GM23338 (cell line): ENCODE data around the gene FTO. TPM values are rescaled to one million over a fixed set of nuclear protein-coding genes. Genes with fewer than 3 reads are reported as not detected.

Experiments
- ATAC-seq: fragments of 200-7000 bp; cut with Tn5 transposase; 3 replicates; pipeline ENCODE4 v1.9.1; 2020
- DNase-seq: peaks from one replicate; pipeline ENCODE4 v3.0.0-alpha.2; 2015; ENCODE audit warnings: low spot score
- H2AFZ ChIP-seq: fragments of 200-600 bp; sonication (generic); 2 replicates; pipeline ENCODE4 v1.8.0; 2016; ENCODE audit warnings: antibody characterized with exemption, mild to moderate bottlenecking, moderate library complexity
- H3F3A ChIP-seq: fragments of 200-600 bp; sonication (generic); replicated peaks from 2 replicates; pipeline ENCODE4 v1.8.0; 2017; ENCODE audit warnings: antibody characterized with exemption, mixed run types, low read depth
- H3K27ac ChIP-seq: fragments of 200-600 bp; sonication (generic); 2 replicates; pipeline ENCODE4 v1.6.1; 2016; ENCODE audit warnings: low read depth
- H3K27me3 ChIP-seq: fragments of 200-600 bp; sonication (generic); 2 replicates; pipeline ENCODE4 v1.8.0; 2016; ENCODE audit warnings: mild to moderate bottlenecking, mixed run types, moderate library complexity; ENCODE audit not compliant: insufficient read depth
- H3K36me3 ChIP-seq: fragments of 200-600 bp; sonication (generic); 2 replicates; pipeline ENCODE4 v1.8.0; 2016; ENCODE audit warnings: mild to moderate bottlenecking; ENCODE audit not compliant: insufficient read depth
- H3K4me1 ChIP-seq: fragments of 200-600 bp; sonication (generic); 2 replicates; pipeline ENCODE4 v1.8.0; 2016; ENCODE audit warnings: mild to moderate bottlenecking, moderate library complexity; ENCODE audit not compliant: insufficient read depth
- H3K4me2 ChIP-seq: fragments of 200-600 bp; sonication (generic); 2 replicates; pipeline ENCODE4 v1.7.1; 2017; ENCODE audit warnings: mixed run types
- H3K4me3 ChIP-seq: fragments of 200-600 bp; sonication (generic); 2 replicates; pipeline ENCODE4 v1.6.1; 2016; ENCODE audit warnings: mixed run types
- H3K79me2 ChIP-seq: fragments of 200-600 bp; sonication (generic); replicated peaks from 2 replicates; pipeline ENCODE4 v1.8.0; 2017; ENCODE audit warnings: mild to moderate bottlenecking; ENCODE audit not compliant: insufficient read depth
- H3K9me2 ChIP-seq: fragments of 200-600 bp; sonication (generic); 2 replicates; pipeline ENCODE4 v1.8.0; 2017; ENCODE audit not compliant: insufficient read depth
- H4K20me1 ChIP-seq: fragments of 200-600 bp; sonication (generic); replicated peaks from 2 replicates; pipeline ENCODE4 v1.8.0; 2017; ENCODE audit warnings: mild to moderate bottlenecking; ENCODE audit not compliant: insufficient read depth
- H3K27ac Mint-ChIP-seq: 2 replicates; pipeline ENCODE4 v1.8.0; 2020; ENCODE audit warnings: inconsistent platforms, mild to moderate bottlenecking, moderate library complexity, mixed read lengths
- H3K27me3 Mint-ChIP-seq: 3 replicates; pipeline ENCODE4 v1.8.0; 2022; ENCODE audit warnings: low read depth, mild to moderate bottlenecking, moderate library complexity, mixed read lengths, inconsistent platforms; ENCODE audit not compliant: insufficient read depth, poor library complexity
- H3K36me3 Mint-ChIP-seq: 3 replicates; pipeline ENCODE4 v1.8.0; 2021; ENCODE audit warnings: low read depth, mild to moderate bottlenecking, inconsistent platforms, moderate library complexity, mixed read lengths
- H3K4me1 Mint-ChIP-seq: 3 replicates; pipeline ENCODE4 v1.8.0; 2020; ENCODE audit warnings: mild to moderate bottlenecking, inconsistent platforms, mixed read lengths
- H3K4me3 Mint-ChIP-seq: 3 replicates; pipeline ENCODE4 v1.8.0; 2021; ENCODE audit warnings: moderate library complexity, mild to moderate bottlenecking, inconsistent platforms, mixed read lengths
- H3K9me3 Mint-ChIP-seq: 3 replicates; pipeline ENCODE4 v1.8.0; 2020; ENCODE audit warnings: moderate library complexity, mild to moderate bottlenecking, inconsistent platforms, mixed read lengths
- CREB1 ChIP-seq: fragments of 250-450 bp; sonication (Bioruptor Pico); IDR thresholded peaks from 2 replicates; pipeline ENCODE4 v1.5.0; 2020; ENCODE audit warnings: low read depth, mild to moderate bottlenecking, moderate library complexity
- ETS1 ChIP-seq: IDR thresholded peaks from 2 replicates; pipeline ENCODE4 v1.6.1; 2016; ENCODE audit warnings: antibody characterized with exemption
- EZH2 ChIP-seq: fragments of 200-600 bp; sonication (generic); IDR thresholded peaks from one replicate; pipeline ENCODE4 v1.8.0; 2017; ENCODE audit warnings: antibody characterized with exemption, mild to moderate bottlenecking, low read depth; ENCODE audit not compliant: unreplicated experiment
- EZH2phosphoT487 ChIP-seq: fragments of 200-600 bp; sonication (generic); IDR thresholded peaks from one replicate; pipeline ENCODE4 v1.8.1; 2018; ENCODE audit warnings: antibody characterized with exemption; ENCODE audit not compliant: unreplicated experiment
- JUNB ChIP-seq: IDR thresholded peaks from one replicate; pipeline ENCODE4 v1.6.1; 2016; ENCODE audit warnings: antibody characterized with exemption; ENCODE audit not compliant: unreplicated experiment
- POLR2AphosphoS5 ChIP-seq: IDR thresholded peaks from 2 replicates; pipeline ENCODE4 v1.6.1; 2016; ENCODE audit warnings: antibody characterized with exemption, low read depth
- REST ChIP-seq: IDR thresholded peaks from one replicate; pipeline ENCODE4 v1.6.1; 2018; ENCODE audit warnings: antibody characterized with exemption; ENCODE audit not compliant: unreplicated experiment
- ZNF114 ChIP-seq: fragments of 250-450 bp; sonication (Bioruptor Pico); IDR thresholded peaks from 2 replicates; pipeline ENCODE4 v1.5.0; 2020; ENCODE audit warnings: mild to moderate bottlenecking, moderate library complexity
- ZNF462 ChIP-seq: fragments of 250-450 bp; sonication (Bioruptor Pico); IDR thresholded peaks from 2 replicates; pipeline ENCODE4 v1.5.0; 2020; ENCODE audit warnings: mild to moderate bottlenecking, moderate library complexity
- polyA plus RNA-seq: library from polyadenylated mRNA; unstranded; fragments of >200 nt; fragmentation: Nextera tagmentation; extraction: Ambion mirVana; gene quantifications from 2 replicates; pipeline ENCODE4 v1.2.1, GENCODE V29; 2016
- total RNA-seq: library from RNA; depleted of rRNA; stranded (reverse); fragments of >200 nt; shearing (Covaris generic); gene quantifications from 2 replicates; pipeline ENCODE4 v1.2.3, GENCODE V29; 2014

Gene FTO
- total and polyA plus RNA-seq, 2 experiments from 2014 or later, result 17.7 to 69.6 TPM

GRCh38 chr16:53817812-53818550 lies 114.0 kb downstream of the FTO start (continued):
- TF ChIP-seq ZNF462, result no peak
- no peak for TF ChIP-seq ZNF114 (CRISPR knock-in tag)
- TF ChIP-seq EZH2, result no peak
- no peak for TF ChIP-seq REST

- Histone ChIP-seq H3K27ac (no peak overlapping the region), H4K20me1 (no peaks in the 10 kb centered on the region), H3K36me3 (no peaks in the 10 kb centered on the region), H3K79me2 (no peaks in the 10 kb centered on the region), H3K4me1 (no peaks in the 10 kb centered on the region), H2AFZ (no peak overlapping the region), H3K4me3 (no peak overlapping the region), H3F3A (no peaks in the 10 kb centered on the region), H3K27me3 (no peaks in the 10 kb centered on the region), H3K4me2 (no peak overlapping the region), H3K9me2 (no peaks in the 10 kb centered on the region)
- no peaks in the 10 kb centered on the region for H3K9me3 Mint-ChIP-seq
- no peaks in the 10 kb centered on the region for H3K27me3 Mint-ChIP-seq
- no peak overlapping the region for H3K4me3 Mint-ChIP-seq
- H3K36me3 Mint-ChIP-seq, result peaks cover 5% of the 10 kb centered on the region; the same call in 1 of the 3 replicates
- no peaks in the 10 kb centered on the region; the same call in 2 of the 3 replicates for H3K4me1 Mint-ChIP-seq
- DNase-seq (no peak), ATAC-seq (no peak)
- no peak overlapping the region for H3K27ac Mint-ChIP-seq
- TF ChIP-seq EZH2 (no peak), POLR2AphosphoS5 (no peak), JUNB (no peak), CREB1 (CRISPR knock-in tag) (no peak), ETS1 (no peak), REST (no peak), EZH2phosphoT487 (no peak)
Measured at GRCh38 chr16:53821487-53821886, 117.5 kb downstream of the FTO start.
